AG10803 (cell line): Measurements from ENCODE around the gene AGA.

Experiments used
- DNase-seq: peaks from one replicate; pipeline ENCODE4 v3.0.0; 2010; ENCODE audit warnings: low read depth
- H3K4me3 ChIP-seq: 2 replicates; pipeline ENCODE4 v1.5.1; 2011; ENCODE audit warnings: mild to moderate bottlenecking, low read length, control low read depth
- CTCF ChIP-seq: conservative IDR thresholded peaks from 2 replicates; pipeline ENCODE4 v1.5.1; 2011; ENCODE audit warnings: mild to moderate bottlenecking, low read length, control low read depth, inconsistent platforms

The AGA gene

DNA sequence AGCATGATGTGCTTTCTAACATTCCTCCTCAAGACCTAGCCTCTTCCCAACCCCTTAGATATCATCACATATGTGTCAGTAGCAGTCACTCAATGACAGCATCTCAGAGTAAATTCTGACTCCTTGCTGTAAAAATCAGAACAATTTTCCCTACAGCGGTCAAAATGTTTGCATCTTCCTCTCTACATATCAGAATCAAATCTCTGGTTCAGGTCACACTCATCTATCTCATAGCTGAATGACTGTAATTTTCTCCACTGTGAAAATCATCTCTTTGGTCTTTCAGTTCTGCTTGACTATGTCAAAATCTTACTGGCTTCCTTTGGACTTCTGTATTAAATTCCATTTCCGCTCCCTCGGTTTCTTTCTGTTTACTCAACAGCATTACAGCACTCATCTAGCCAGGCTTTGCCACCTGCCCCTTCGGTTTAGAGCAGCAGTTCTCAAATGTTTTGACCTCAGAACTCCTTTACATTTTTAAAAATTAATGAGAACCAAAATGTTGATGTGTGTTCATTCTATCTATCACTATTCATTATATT is 57.3 kb downstream of the AGA start:
- DNase-seq = no peak
- TF ChIP-seq CTCF = no peak
- H3K4me3 ChIP-seq = no peak overlapping the region

GRCh38 chr4:177381762-177382310 is 60.4 kb downstream of the AGA start:
- no peak for DNase-seq
- TF ChIP-seq CTCF = no peak
- no peak overlapping the region for H3K4me3 ChIP-seq
